ENCODE data around the gene RGS9BP.
"Not testable (repeated sequence)": the region's sequence is repeated elsewhere in the genome, so short reads cannot be mapped to it uniquely, and the experiment has no call there.

The RGS9BP gene

DNA sequence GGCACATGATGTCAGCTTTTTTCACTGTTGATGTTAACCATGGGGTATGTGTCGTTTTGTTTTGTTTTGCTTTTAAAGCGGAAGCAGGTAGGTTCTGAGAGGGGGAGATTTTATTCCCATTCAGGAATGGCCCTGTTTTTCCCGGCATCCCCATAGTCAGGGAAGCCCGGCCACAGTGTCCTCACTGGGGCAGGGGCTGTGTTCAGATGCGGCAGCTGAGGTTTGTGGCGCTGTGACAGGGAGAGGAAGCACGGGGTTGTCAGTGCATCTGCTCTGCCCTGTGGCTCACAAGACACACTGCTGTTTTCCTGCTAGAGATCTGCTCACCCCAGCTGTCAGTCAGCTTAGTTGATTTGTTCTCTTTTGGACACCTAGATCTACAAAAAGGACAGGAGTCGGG, 28.3 kb upstream of the RGS9BP start:
- TF ChIP-seq, protein P1, sequence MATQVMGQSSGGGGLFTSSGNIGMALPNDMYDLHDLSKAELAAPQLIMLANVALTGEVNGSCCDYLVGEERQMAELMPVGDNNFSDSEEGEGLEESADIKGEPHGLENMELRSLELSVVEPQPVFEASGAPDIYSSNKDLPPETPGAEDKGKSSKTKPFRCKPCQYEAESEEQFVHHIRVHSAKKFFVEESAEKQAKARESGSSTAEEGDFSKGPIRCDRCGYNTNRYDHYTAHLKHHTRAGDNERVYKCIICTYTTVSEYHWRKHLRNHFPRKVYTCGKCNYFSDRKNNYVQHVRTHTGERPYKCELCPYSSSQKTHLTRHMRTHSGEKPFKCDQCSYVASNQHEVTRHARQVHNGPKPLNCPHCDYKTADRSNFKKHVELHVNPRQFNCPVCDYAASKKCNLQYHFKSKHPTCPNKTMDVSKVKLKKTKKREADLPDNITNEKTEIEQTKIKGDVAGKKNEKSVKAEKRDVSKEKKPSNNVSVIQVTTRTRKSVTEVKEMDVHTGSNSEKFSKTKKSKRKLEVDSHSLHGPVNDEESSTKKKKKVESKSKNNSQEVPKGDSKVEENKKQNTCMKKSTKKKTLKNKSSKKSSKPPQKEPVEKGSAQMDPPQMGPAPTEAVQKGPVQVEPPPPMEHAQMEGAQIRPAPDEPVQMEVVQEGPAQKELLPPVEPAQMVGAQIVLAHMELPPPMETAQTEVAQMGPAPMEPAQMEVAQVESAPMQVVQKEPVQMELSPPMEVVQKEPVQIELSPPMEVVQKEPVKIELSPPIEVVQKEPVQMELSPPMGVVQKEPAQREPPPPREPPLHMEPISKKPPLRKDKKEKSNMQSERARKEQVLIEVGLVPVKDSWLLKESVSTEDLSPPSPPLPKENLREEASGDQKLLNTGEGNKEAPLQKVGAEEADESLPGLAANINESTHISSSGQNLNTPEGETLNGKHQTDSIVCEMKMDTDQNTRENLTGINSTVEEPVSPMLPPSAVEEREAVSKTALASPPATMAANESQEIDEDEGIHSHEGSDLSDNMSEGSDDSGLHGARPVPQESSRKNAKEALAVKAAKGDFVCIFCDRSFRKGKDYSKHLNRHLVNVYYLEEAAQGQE (IDR thresholded peaks at IDR 0.05; ENCODE audit: insufficient replicate concordance, low read depth): no peak
- TF ChIP-seq, protein P2, sequence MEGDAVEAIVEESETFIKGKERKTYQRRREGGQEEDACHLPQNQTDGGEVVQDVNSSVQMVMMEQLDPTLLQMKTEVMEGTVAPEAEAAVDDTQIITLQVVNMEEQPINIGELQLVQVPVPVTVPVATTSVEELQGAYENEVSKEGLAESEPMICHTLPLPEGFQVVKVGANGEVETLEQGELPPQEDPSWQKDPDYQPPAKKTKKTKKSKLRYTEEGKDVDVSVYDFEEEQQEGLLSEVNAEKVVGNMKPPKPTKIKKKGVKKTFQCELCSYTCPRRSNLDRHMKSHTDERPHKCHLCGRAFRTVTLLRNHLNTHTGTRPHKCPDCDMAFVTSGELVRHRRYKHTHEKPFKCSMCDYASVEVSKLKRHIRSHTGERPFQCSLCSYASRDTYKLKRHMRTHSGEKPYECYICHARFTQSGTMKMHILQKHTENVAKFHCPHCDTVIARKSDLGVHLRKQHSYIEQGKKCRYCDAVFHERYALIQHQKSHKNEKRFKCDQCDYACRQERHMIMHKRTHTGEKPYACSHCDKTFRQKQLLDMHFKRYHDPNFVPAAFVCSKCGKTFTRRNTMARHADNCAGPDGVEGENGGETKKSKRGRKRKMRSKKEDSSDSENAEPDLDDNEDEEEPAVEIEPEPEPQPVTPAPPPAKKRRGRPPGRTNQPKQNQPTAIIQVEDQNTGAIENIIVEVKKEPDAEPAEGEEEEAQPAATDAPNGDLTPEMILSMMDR (IDR thresholded peaks at IDR 0.05; ENCODE audit: insufficient read depth, low read length): no peak
- TF ChIP-seq GABPA (IDR thresholded peaks at IDR 0.05; ENCODE audit: low read depth): no peak
- TF ChIP-seq SPI1 (IDR thresholded peaks at IDR 0.05; ENCODE audit: borderline replicate concordance, low read depth): no peak
- no peak for TF ChIP-seq POLR2AphosphoS5 (IDR thresholded peaks at IDR 0.05; ENCODE audit: low read depth)
- Histone ChIP-seq H3K27ac (replicated peaks) (no peak overlapping the region), H3K4me3 (replicated peaks; ENCODE audit: insufficient read depth, low read length) (no peak overlapping the region)

DNA sequence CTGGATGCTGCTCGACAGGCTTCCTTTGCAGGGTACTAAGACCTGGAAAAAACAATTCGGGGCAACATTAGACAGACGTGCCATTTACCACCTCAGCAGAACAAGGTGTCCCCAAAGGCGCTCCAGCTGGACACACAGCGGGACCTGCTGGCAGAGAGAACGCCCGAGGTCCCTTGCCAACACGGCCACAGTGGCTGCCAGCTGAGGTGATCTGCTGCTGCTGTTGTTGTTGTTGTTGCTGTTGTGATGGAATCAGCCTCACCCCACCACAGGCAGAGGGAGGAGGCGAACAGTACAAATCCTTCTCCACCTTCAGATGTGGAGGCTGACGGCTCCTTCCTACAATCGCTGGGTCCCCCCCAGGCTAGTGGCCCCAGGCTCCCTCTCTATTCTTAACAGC, 25.9 kb upstream of the RGS9BP start:
- TF ChIP-seq, protein P1 (IDR thresholded peaks at IDR 0.05; ENCODE audit: insufficient replicate concordance, low read depth): no peak
- TF ChIP-seq POLR2AphosphoS5 (IDR thresholded peaks at IDR 0.05; ENCODE audit: low read depth): no peak
- TF ChIP-seq SPI1 (IDR thresholded peaks at IDR 0.05; ENCODE audit: borderline replicate concordance, low read depth): no peak
- no peak for TF ChIP-seq GABPA (IDR thresholded peaks at IDR 0.05; ENCODE audit: low read depth)
- TF ChIP-seq, protein P2 (IDR thresholded peaks at IDR 0.05; ENCODE audit: insufficient read depth, low read length): no peak
- DNase-seq (ENCODE audit: low read depth in 1 of 2, low spot score in 1 of 2): no peak
- H3K27ac ChIP-seq (replicated peaks): no peak overlapping the region
- no peak overlapping the region for H3K4me3 ChIP-seq (replicated peaks; ENCODE audit: insufficient read depth, low read length)
- H3K27me3 ChIP-seq (ENCODE audit: insufficient read depth, poor library complexity, severe bottlenecking): no peaks in the 10 kb centered on the region

More for the DNA sequence above, 28.3 kb upstream of the RGS9BP start:
- DNase-seq (ENCODE audit: low read depth in 1 of 2, low spot score in 1 of 2): no peak
- H3K27me3 ChIP-seq (ENCODE audit: insufficient read depth, poor library complexity, severe bottlenecking): no peaks in the 10 kb centered on the region

DNA sequence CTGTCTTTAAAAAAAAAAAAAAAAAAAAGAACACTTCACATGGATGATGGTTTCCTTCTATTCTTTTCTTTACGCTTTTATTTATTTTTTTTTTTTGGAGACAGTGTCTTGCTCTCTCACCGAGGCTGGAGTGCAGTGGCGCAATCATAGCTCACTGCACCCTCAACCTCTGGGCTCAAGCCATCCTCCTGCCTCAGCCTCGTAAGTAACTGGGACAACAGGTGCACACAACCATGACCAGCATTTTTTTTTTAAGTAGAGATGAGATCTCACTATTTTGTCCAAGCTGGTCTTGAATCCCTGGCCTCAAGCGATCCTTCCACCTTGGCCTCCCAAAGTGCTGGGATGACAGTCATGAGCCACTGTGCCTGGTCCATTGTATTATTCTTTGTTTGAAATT, 25.0 kb upstream of the RGS9BP start:
- Histone ChIP-seq H3K27ac (replicated peaks) (no peak overlapping the region), H3K4me3 (replicated peaks; ENCODE audit: insufficient read depth, low read length) (no peak overlapping the region), H3K27me3 (ENCODE audit: insufficient read depth, poor library complexity, severe bottlenecking) (no peaks in the 10 kb centered on the region)
- DNase-seq (ENCODE audit: low read depth in 1 of 2, low spot score in 1 of 2): peak in 1 of 2 experiments; percentile 8
- no peak for TF ChIP-seq GABPA (IDR thresholded peaks at IDR 0.05; ENCODE audit: low read depth)

DNA sequence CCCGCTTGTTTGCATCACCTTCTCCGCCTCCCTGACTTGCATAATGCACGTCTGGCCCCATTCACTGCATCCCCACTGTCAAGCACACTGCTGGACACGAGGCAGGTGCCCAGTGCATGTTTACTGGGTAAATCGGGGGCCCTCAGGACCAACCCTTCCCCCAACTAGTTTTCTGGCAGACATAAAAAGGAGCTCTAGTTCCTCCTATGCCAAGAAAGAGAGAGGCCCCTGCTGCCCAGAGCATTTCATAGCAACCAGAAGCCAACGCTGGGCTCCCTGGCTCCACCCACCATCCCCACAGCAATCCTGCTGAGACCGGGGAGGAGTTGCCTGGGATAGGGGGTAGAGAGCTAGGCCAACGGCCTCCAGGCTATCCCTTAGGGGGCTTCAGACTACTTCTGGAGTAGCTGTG, 23.9 kb upstream of the RGS9BP start:
- H3K27me3 ChIP-seq (ENCODE audit: insufficient read depth, poor library complexity, severe bottlenecking): no peaks in the 10 kb centered on the region
- 0 out of 2 replicates have a peak, but pooled peaks have one; percentile 24 for TF ChIP-seq POLR2AphosphoS5 (IDR thresholded peaks at IDR 0.05; ENCODE audit: low read depth)
- no peak for TF ChIP-seq GABPA (IDR thresholded peaks at IDR 0.05; ENCODE audit: low read depth)
- DNase-seq (ENCODE audit: low read depth in 1 of 2, low spot score in 1 of 2): peak; percentile 22 to 54
- no peak overlapping the region for H3K4me3 ChIP-seq (replicated peaks; ENCODE audit: insufficient read depth, low read length)
- H3K27ac ChIP-seq (replicated peaks): peak overlapping the region; percentile 26

DNA sequence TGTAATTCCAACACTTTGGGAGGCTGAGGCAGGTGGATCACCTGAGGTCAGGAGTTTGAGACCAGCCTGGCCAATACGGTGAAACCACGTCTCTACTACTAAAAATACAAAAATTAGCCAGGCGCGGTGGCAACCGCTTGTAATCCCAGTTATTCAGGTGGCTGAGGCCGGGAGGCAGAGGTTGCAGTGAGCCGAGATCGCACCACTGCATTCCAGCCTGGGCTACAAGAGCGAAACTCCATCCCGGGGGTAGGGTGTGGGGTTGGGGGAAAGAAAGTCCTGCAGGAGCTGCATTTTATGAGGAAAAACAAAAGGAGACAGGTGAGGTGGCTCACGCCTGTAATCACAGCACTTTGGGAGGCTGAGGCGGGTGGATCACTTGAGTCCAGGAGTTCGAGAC, 23.3 kb upstream of the RGS9BP start:
- not testable (repeated sequence) for DNase-seq (ENCODE audit: low read depth in 1 of 2, low spot score in 1 of 2); H3K27ac ChIP-seq (replicated peaks); H3K4me3 ChIP-seq (replicated peaks; ENCODE audit: insufficient read depth, low read length); H3K27me3 ChIP-seq (ENCODE audit: insufficient read depth, poor library complexity, severe bottlenecking)
